SK-N-SH (cell line): ENCODE measurements around the gene YAF2. TPM values are rescaled to one million over a fixed set of nuclear protein-coding genes. Genes with fewer than 3 reads are reported as not detected.
A peak's percentile ranks its signal among the peaks of the same experiment; 100 is the strongest.

Experiments used
- CTCF ChIA-PET: fragments of 300-600, 350-600 bp; formaldehyde crosslinking; extraction: SDS; loops from one replicate; lab custom pipeline; 2021; lab: Yijun Ruan, JAX
- POLR2A ChIA-PET: fragments of 350-600 bp; sonication (Branson Sonifier 250); formaldehyde crosslinking; extraction: SDS; loops from one replicate; lab custom pipeline; 2020; ENCODE audit warnings: antibody characterized with exemption, inconsistent platforms; lab: Yijun Ruan, JAX
- DNase-seq: peaks from one replicate; pipeline ENCODE4 v3.0.0; 2012
- H2AFZ ChIP-seq: fragments of 200-600 bp; sonication (generic); 2 replicates; pipeline ENCODE4 v1.8.1; 2016; ENCODE audit warnings: antibody characterized with exemption, mild to moderate bottlenecking, low read depth
- H3F3A ChIP-seq: fragments of 200-600 bp; sonication (generic); replicated peaks from 2 replicates; pipeline ENCODE3; 2016; ENCODE audit warnings: antibody characterized with exemption, mild to moderate bottlenecking; ENCODE audit not compliant: insufficient read depth
- H3K27ac ChIP-seq, 2 experiments: fragments of 200-500 bp in 1 of 2; fragments of 200-600 bp in 1 of 2; sonication (Bioruptor generic) in 1 of 2; sonication (generic), shearing (Covaris generic) in 1 of 2; 2 replicates each; pipeline versions ENCODE4 v1.5.1 to v1.6.1; 2014 to 2016; ENCODE audit warnings: low read depth in 2 of 2, inconsistent platforms in 1 of 2, low read length in 1 of 2, mild to moderate bottlenecking in 1 of 2, mixed read lengths in 1 of 2
- H3K27me3 ChIP-seq: fragments of 200-600 bp; sonication (generic), shearing (Covaris generic); 2 replicates; pipeline ENCODE4 v1.6.1; 2016; ENCODE audit warnings: mixed run types; ENCODE audit not compliant: insufficient read depth
- H3K36me3 ChIP-seq, 2 experiments: fragments of 200-500 bp in 1 of 2; fragments of 200-600 bp in 1 of 2; sonication (Bioruptor generic) in 1 of 2; sonication (generic) in 1 of 2; replicated peaks in 1 of 2; 2 replicates each; pipeline versions ENCODE3 to v1.5.1; 2014 to 2016; ENCODE audit warnings: low read length in 1 of 2, mild to moderate bottlenecking in 1 of 2; ENCODE audit not compliant: insufficient read depth in 2 of 2, control insufficient read depth in 1 of 2
- H3K4me1 ChIP-seq, 2 experiments: fragments of 200-500 bp in 1 of 2; fragments of 200-600 bp in 1 of 2; sonication (Bioruptor generic) in 1 of 2; sonication (generic), shearing (Covaris generic) in 1 of 2; 2 replicates each; pipeline versions ENCODE4 v1.5.1 to v1.6.1; 2014 to 2016; ENCODE audit warnings: low read depth in 1 of 2, low read length in 1 of 2, mixed run types in 1 of 2; ENCODE audit not compliant: insufficient read depth in 2 of 2, control insufficient read depth in 1 of 2
- H3K4me2 ChIP-seq: fragments of 200-600 bp; sonication (generic), shearing (Covaris generic); 2 replicates; pipeline ENCODE4 v1.6.1; 2017; ENCODE audit warnings: mixed run types
- H3K4me3 ChIP-seq, 2 experiments: fragments of 200-500 bp in 1 of 2; fragments of 200-600 bp in 1 of 2; sonication (Bioruptor generic) in 1 of 2; sonication (generic), shearing (Covaris generic) in 1 of 2; 2 replicates each; pipeline versions ENCODE4 v1.5.1 to v1.8.1; 2014 to 2016; ENCODE audit warnings: low read depth in 2 of 2, inconsistent platforms in 1 of 2, low read length in 1 of 2, mild to moderate bottlenecking in 1 of 2, mixed read lengths in 1 of 2, moderate library complexity in 1 of 2
- H3K79me2 ChIP-seq: fragments of 200-600 bp; sonication (generic); 2 replicates; pipeline ENCODE4 v1.8.1; 2017; ENCODE audit warnings: mild to moderate bottlenecking; ENCODE audit not compliant: insufficient read depth
- H3K9ac ChIP-seq: fragments of 200-600 bp; sonication (generic); 2 replicates; pipeline ENCODE4 v1.6.1; 2017; ENCODE audit warnings: mixed run types
- H3K9me2 ChIP-seq: fragments of 200-600 bp; sonication (generic); 2 replicates; pipeline ENCODE4 v1.6.1; 2017; ENCODE audit warnings: mixed run types
- H3K9me3 ChIP-seq: fragments of 200-600 bp; sonication (generic); 2 replicates; pipeline ENCODE4 v1.6.1; 2017; ENCODE audit warnings: mixed run types, mild to moderate bottlenecking, moderate library complexity
- H4K20me1 ChIP-seq: fragments of 200-600 bp; sonication (generic); 2 replicates; pipeline ENCODE4 v1.6.1; 2017; ENCODE audit warnings: mild to moderate bottlenecking, mixed run types; ENCODE audit not compliant: insufficient read depth
- CHD2 ChIP-seq: fragments of 150-350 bp; IDR thresholded peaks from 2 replicates; pipeline ENCODE4 v1.6.1; 2018; ENCODE audit warnings: low read length; ENCODE audit not compliant: partially characterized antibody
- ELF1 ChIP-seq: IDR thresholded peaks from 2 replicates; pipeline ENCODE4 v1.4.0; 2012
- EP300 ChIP-seq, 2 experiments: IDR thresholded peaks; 2 replicates each; pipeline versions ENCODE4 v1.4.0 to v1.6.1; 2012; ENCODE audit warnings: borderline replicate concordance in 1 of 2, low read depth in 1 of 2, low read length in 1 of 2
- FOSL2 ChIP-seq: IDR thresholded peaks from 2 replicates; pipeline ENCODE4 v1.4.0; 2012; ENCODE audit warnings: low read depth, mild to moderate bottlenecking, moderate library complexity, borderline replicate concordance
- GABPA ChIP-seq: IDR thresholded peaks from 2 replicates; pipeline ENCODE4 v1.4.0; 2012; ENCODE audit warnings: low read depth, mild to moderate bottlenecking
- IRF3 ChIP-seq: fragments of 150-350 bp; IDR thresholded peaks from 2 replicates; pipeline ENCODE4 v1.6.1; 2016; ENCODE audit warnings: mild to moderate bottlenecking, low read depth, low read length
- JUND ChIP-seq: IDR thresholded peaks from 2 replicates; pipeline ENCODE4 v1.4.0; 2012
- NFIC ChIP-seq: IDR thresholded peaks from 2 replicates; pipeline ENCODE4 v1.4.0; 2012; ENCODE audit warnings: borderline replicate concordance
- POLR2AphosphoS5 ChIP-seq: IDR thresholded peaks from 2 replicates; pipeline ENCODE4 v1.6.1; 2012; ENCODE audit warnings: low read depth, low read length
- REST ChIP-seq: IDR thresholded peaks from 2 replicates; pipeline ENCODE4 v1.6.1; 2012; ENCODE audit warnings: mild to moderate bottlenecking, low read depth, low read length, moderate library complexity
- RXRA ChIP-seq: IDR thresholded peaks from 2 replicates; pipeline ENCODE4 v1.4.0; 2012; ENCODE audit warnings: low read depth, mild to moderate bottlenecking, borderline replicate concordance
- TAF1 ChIP-seq: IDR thresholded peaks from 2 replicates; pipeline ENCODE4 v1.6.1; 2012; ENCODE audit warnings: low read depth, mild to moderate bottlenecking, low read length, moderate library complexity, borderline replicate concordance
- WGBS: methylation state at CpG from one replicate; pipeline ENCODE4 v1.1.6; 2017; ENCODE audit warnings: low lambda C conversion rate; 5-methylcytosine and 5-hydroxymethylcytosine counted together
- polyA plus RNA-seq, 3 experiments: library from polyadenylated mRNA; depleted of rRNA; stranded (reverse); fragments of >200 nt; gene quantifications; 2 replicates each; pipeline ENCODE4 v1.2.3, GENCODE V29; 2012
- TF ChIP-seq, protein P1 (sequence below): fragments of 200-600 bp; sonication (generic); IDR thresholded peaks from 2 replicates; pipeline ENCODE4 v1.6.1; 2017; ENCODE audit warnings: antibody characterized with exemption, mild to moderate bottlenecking, moderate library complexity
- TF ChIP-seq, protein P2 (sequence below): IDR thresholded peaks from 2 replicates; pipeline ENCODE4 v1.4.0; 2012; ENCODE audit warnings: low read depth

Gene YAF2
- polyA plus RNA-seq, 1 of the 3 experiments (the other 2 are of a cell fraction) = 5.3 TPM

DNA sequence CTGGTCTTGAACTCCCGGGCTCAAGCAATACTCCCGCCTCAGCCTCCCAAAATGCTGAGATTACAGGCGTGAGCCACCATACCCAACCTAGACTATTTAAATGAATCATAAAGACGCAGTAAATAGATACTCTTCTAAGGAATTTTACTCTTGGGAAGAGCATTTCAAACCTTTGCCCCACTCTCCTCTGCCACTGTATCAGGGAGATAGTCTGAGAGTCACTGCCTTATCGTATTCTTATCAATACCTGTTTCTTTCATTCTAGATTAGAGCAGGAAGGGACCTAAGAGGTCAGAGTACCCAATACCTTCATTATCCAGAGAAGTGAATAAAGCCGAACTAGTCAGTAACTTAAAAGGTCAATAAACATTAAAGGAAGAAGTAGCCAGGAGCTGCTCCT lies 109.2 kb downstream of the YAF2 start:
- no peak overlapping the region for H3K9ac ChIP-seq
- H3K9me2 ChIP-seq = no peaks in the 10 kb centered on the region
- no peak overlapping the region for H3K4me3 ChIP-seq
- H4K20me1 ChIP-seq = peaks cover 21% of the 10 kb centered on the region
- H3K9me3 ChIP-seq = no peaks in the 10 kb centered on the region
- H2AFZ ChIP-seq = no peak overlapping the region
- H3K36me3 ChIP-seq = peaks cover 0 to 7% of the 10 kb centered on the region in 2 experiments
- H3K79me2 ChIP-seq = peaks cover 64% of the 10 kb centered on the region
- ChIA-PET POLR2A (no interaction called here), CTCF (interaction anchor here (0.7 to 5.2 kb wide), 9 partner anchors 9 to 354 kb away, joined by 3 to 27 read pairs (median 7); no protein-coding TSS in a partner anchor)
- H3K27ac ChIP-seq = no peak overlapping the region
- no peak for DNase-seq
- H3K4me2 ChIP-seq = no peak overlapping the region
- H3K27me3 ChIP-seq = no peaks in the 10 kb centered on the region
- 95% methylated on average over 6 of the region's 6 CpGs for WGBS
- H3K4me1 ChIP-seq = peaks cover 8 to 19% of the 10 kb centered on the region in 2 experiments; a peak in 3 of 4 replicates
- peaks cover 13% of the 10 kb centered on the region for H3F3A ChIP-seq
- no peak for TF ChIP-seq NFIC
- no peak for TF ChIP-seq POLR2AphosphoS5

DNA sequence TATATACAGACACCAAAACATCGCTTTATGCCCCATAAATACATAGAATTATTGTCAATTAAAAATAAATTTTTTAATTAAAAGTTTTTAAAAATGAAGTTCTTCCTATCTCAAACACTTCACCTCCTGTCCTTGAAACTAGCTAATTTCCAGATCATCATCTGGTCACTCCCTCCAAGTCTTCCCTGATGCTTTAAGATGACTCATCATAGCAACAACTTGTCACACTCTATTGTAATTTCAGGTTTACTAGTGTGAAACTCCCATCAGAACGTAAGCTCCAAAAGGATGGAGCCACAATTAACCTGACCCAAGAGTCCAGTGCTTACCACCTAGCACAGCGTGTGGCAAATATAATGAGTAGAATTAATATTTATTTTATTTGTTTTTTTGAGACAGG lies 109.7 kb downstream of the YAF2 start:
- no peaks in the 10 kb centered on the region for H3K9me2 ChIP-seq
- H4K20me1 ChIP-seq = peaks cover 21% of the 10 kb centered on the region
- no peak overlapping the region for H3K27ac ChIP-seq
- peaks cover 8 to 19% of the 10 kb centered on the region in 2 experiments; a peak in 3 of 4 replicates for H3K4me1 ChIP-seq
- H3K4me2 ChIP-seq = no peak overlapping the region
- no peak overlapping the region for H2AFZ ChIP-seq
- H3K27me3 ChIP-seq = no peaks in the 10 kb centered on the region
- TF ChIP-seq GABPA = no peak
- TF ChIP-seq RXRA = no peak
- TF ChIP-seq EP300 (IDR thresholded peaks at IDR 0.05; ENCODE audit: borderline replicate concordance in 1 of 2, low read depth in 1 of 2, low read length in 1 of 2) = no peak
- TF ChIP-seq, protein P1, sequence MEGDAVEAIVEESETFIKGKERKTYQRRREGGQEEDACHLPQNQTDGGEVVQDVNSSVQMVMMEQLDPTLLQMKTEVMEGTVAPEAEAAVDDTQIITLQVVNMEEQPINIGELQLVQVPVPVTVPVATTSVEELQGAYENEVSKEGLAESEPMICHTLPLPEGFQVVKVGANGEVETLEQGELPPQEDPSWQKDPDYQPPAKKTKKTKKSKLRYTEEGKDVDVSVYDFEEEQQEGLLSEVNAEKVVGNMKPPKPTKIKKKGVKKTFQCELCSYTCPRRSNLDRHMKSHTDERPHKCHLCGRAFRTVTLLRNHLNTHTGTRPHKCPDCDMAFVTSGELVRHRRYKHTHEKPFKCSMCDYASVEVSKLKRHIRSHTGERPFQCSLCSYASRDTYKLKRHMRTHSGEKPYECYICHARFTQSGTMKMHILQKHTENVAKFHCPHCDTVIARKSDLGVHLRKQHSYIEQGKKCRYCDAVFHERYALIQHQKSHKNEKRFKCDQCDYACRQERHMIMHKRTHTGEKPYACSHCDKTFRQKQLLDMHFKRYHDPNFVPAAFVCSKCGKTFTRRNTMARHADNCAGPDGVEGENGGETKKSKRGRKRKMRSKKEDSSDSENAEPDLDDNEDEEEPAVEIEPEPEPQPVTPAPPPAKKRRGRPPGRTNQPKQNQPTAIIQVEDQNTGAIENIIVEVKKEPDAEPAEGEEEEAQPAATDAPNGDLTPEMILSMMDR = no peak
- no peak for TF ChIP-seq TAF1
- no peak for TF ChIP-seq POLR2AphosphoS5
- no peak for TF ChIP-seq CHD2
- peak; percentile 49; the same call in 1 of the 2 replicates for TF ChIP-seq FOSL2
- H3K4me3 ChIP-seq = no peak overlapping the region
- peaks cover 64% of the 10 kb centered on the region for H3K79me2 ChIP-seq
- no peaks in the 10 kb centered on the region for H3K9me3 ChIP-seq
- WGBS = 80% methylated on average over 3 of the region's 3 CpGs
- ChIA-PET CTCF (interaction anchor here (0.9 to 5.2 kb wide), 9 partner anchors 9 to 1153 kb away, joined by 3 to 27 read pairs (median 7); no protein-coding TSS in a partner anchor), POLR2A (no interaction called here)
- H3K9ac ChIP-seq = no peak overlapping the region
- DNase-seq = no peak
- H3K36me3 ChIP-seq = peaks cover 0 to 7% of the 10 kb centered on the region in 2 experiments
- peaks cover 13% of the 10 kb centered on the region for H3F3A ChIP-seq

- H3K36me3 ChIP-seq = peaks cover 0 to 7% of the 10 kb centered on the region in 2 experiments
- peaks cover 13% of the 10 kb centered on the region for H3F3A ChIP-seq
- no peak overlapping the region for H3K4me2 ChIP-seq
- H2AFZ ChIP-seq = no peak overlapping the region
- H3K9me2 ChIP-seq = no peaks in the 10 kb centered on the region
- H3K4me1 ChIP-seq = peaks cover 8 to 19% of the 10 kb centered on the region in 2 experiments; a peak in 3 of 4 replicates
- ChIA-PET CTCF (interaction anchor here (1.5 to 5.2 kb wide), 2 partner anchors 205 to 245 kb away, joined by 6 to 27 read pairs; no protein-coding TSS in a partner anchor), POLR2A (no interaction called here)
- peaks cover 21% of the 10 kb centered on the region for H4K20me1 ChIP-seq
- H3K27ac ChIP-seq = no peak overlapping the region
- H3K79me2 ChIP-seq = peaks cover 62% of the 10 kb centered on the region
- no peak for DNase-seq
- H3K4me3 ChIP-seq = no peak overlapping the region
- H3K9me3 ChIP-seq = no peaks in the 10 kb centered on the region
- no peaks in the 10 kb centered on the region for H3K27me3 ChIP-seq
- 90% methylated on average over 1 of the region's 1 CpG for WGBS
- no peak overlapping the region for H3K9ac ChIP-seq
- TF ChIP-seq IRF3 (no peak), FOSL2 (no peak), CHD2 (no peak), JUND (no peak), REST (no peak), GABPA (no peak), ELF1 (no peak)
- TF ChIP-seq, protein P2, sequence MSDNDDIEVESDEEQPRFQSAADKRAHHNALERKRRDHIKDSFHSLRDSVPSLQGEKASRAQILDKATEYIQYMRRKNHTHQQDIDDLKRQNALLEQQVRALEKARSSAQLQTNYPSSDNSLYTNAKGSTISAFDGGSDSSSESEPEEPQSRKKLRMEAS = no peak
Measured at GRCh38 chr12:42126963-42127362, 111.1 kb downstream of the YAF2 start.
